SK-N-MC (cell line): ENCODE results near the gene VARS1.

Experiments used
- DNase-seq: peaks from one replicate; pipeline ENCODE4 v3.0.0-alpha.2; 2011; ENCODE audit warnings: low read depth, low spot score
- H3K27ac ChIP-seq: fragments of 200-600 bp; sonication (generic); 2 replicates; pipeline ENCODE4 v1.5.1; 2016; ENCODE audit warnings: mixed run types
- H3K36me3 ChIP-seq: fragments of 200-600 bp; sonication (generic); 2 replicates; pipeline ENCODE4 v1.6.1; 2017; ENCODE audit warnings: antibody characterized with exemption, low read length, mixed read lengths; ENCODE audit not compliant: insufficient read depth
- H3K4me3 ChIP-seq: fragments of 200-600 bp; sonication (generic); 2 replicates; pipeline ENCODE4 v1.5.1; 2016
- H3K9ac ChIP-seq: fragments of 200-600 bp; sonication (generic); 2 replicates; pipeline ENCODE4 v1.8.0; 2017; ENCODE audit warnings: mixed run types, mixed read lengths; ENCODE audit not compliant: insufficient read length
- H3K9me3 ChIP-seq: fragments of 200-600 bp; sonication (generic); 2 replicates; pipeline ENCODE4 v1.6.1; 2017; ENCODE audit warnings: low read depth, mild to moderate bottlenecking, antibody characterized with exemption, low read length, moderate library complexity, mixed read lengths
- EZH2 ChIP-seq: fragments of 200-600 bp; sonication (generic); IDR thresholded peaks from one replicate; pipeline ENCODE4 v1.6.1; 2017; ENCODE audit warnings: antibody characterized with exemption
- FOXP2 ChIP-seq: optimal IDR thresholded peaks from 2 replicates; pipeline ENCODE3; 2011; ENCODE audit warnings: mild to moderate bottlenecking, moderate library complexity; ENCODE audit not compliant: insufficient read depth; ENCODE audit errors: extremely low read length, control extremely low read depth
- POLR2AphosphoS5 ChIP-seq: IDR thresholded peaks from 2 replicates; pipeline ENCODE4 v1.6.1; 2012; ENCODE audit warnings: mild to moderate bottlenecking, low read depth, low read length, borderline replicate concordance

VARS1 gene

GRCh38 chr6:31791324-31792089, 4.0 kb downstream of the VARS1 start:
- Histone ChIP-seq H3K9me3 (no peaks in the 10 kb centered on the region), H3K36me3 (peaks cover 48% of the 10 kb centered on the region), H3K27ac (no peak overlapping the region), H3K4me3 (no peak overlapping the region), H3K9ac (no peak overlapping the region)
- no peak for DNase-seq
- TF ChIP-seq FOXP2 (no peak), POLR2AphosphoS5 (no peak), EZH2 (no peak)

GRCh38 chr6:31785475-31785874, 10.1 kb downstream of the VARS1 start:
- Histone ChIP-seq H3K4me3 (no peak overlapping the region), H3K9ac (no peak overlapping the region), H3K27ac (no peak overlapping the region), H3K9me3 (no peaks in the 10 kb centered on the region), H3K36me3 (peaks cover 75% of the 10 kb centered on the region)
- no peak for DNase-seq
- TF ChIP-seq EZH2 (no peak), POLR2AphosphoS5 (no peak), FOXP2 (no peak)

GRCh38 chr6:31784098-31784925, 11.2 kb downstream of the VARS1 start:
- Histone ChIP-seq H3K9me3 (no peaks in the 10 kb centered on the region), H3K4me3 (no peak overlapping the region), H3K9ac (no peak overlapping the region), H3K27ac (no peak overlapping the region), H3K36me3 (peaks cover 77% of the 10 kb centered on the region)
- DNase-seq: no peak
- TF ChIP-seq POLR2AphosphoS5 (no peak), EZH2 (no peak), FOXP2 (no peak)

- H3K4me3 ChIP-seq: no peak overlapping the region
- TF ChIP-seq POLR2AphosphoS5: no peak
- TF ChIP-seq FOXP2: no peak
- TF ChIP-seq EZH2: no peak
- H3K9ac ChIP-seq: no peak overlapping the region
- H3K36me3 ChIP-seq: peaks cover 85% of the 10 kb centered on the region
- H3K27ac ChIP-seq: no peak overlapping the region
- no peaks in the 10 kb centered on the region for H3K9me3 ChIP-seq
- DNase-seq: no peak
These were observed 13.3 kb downstream of the VARS1 start for GRCh38 chr6:31782126-31782855.

- no peak overlapping the region for H3K9ac ChIP-seq
These were observed 14.1 kb downstream of the VARS1 start for GRCh38 chr6:31781244-31782125.

GRCh38 chr6:31780507-31781243, 14.9 kb downstream of the VARS1 start:
- no peak for TF ChIP-seq FOXP2
- no peak for TF ChIP-seq POLR2AphosphoS5
- TF ChIP-seq EZH2: no peak
- no peak overlapping the region for H3K27ac ChIP-seq
- no peak overlapping the region for H3K9ac ChIP-seq
- H3K4me3 ChIP-seq: no peak overlapping the region
- H3K9me3 ChIP-seq: no peaks in the 10 kb centered on the region
- H3K36me3 ChIP-seq: peaks cover 78% of the 10 kb centered on the region
- DNase-seq: no peak

More at GRCh38 chr6:31781244-31782125, 14.1 kb downstream of the VARS1 start:
- no peak overlapping the region for H3K4me3 ChIP-seq
- H3K27ac ChIP-seq: no peak overlapping the region
- no peak for TF ChIP-seq FOXP2
- TF ChIP-seq POLR2AphosphoS5: no peak
- no peak for TF ChIP-seq EZH2
- no peak for DNase-seq
- H3K36me3 ChIP-seq: peaks cover 83% of the 10 kb centered on the region
- H3K9me3 ChIP-seq: no peaks in the 10 kb centered on the region

GRCh38 chr6:31779908-31780307, 15.6 kb downstream of the VARS1 start:
- TF ChIP-seq FOXP2 (no peak), POLR2AphosphoS5 (no peak), EZH2 (no peak)
- Histone ChIP-seq H3K36me3 (peaks cover 70% of the 10 kb centered on the region), H3K9me3 (no peaks in the 10 kb centered on the region), H3K27ac (no peak overlapping the region), H3K4me3 (no peak overlapping the region), H3K9ac (no peak overlapping the region)
- no peak for DNase-seq
